ENCODE measurements around the gene COPS2. TPM values are rescaled to one million over a fixed set of nuclear protein-coding genes. Genes with fewer than 3 reads are reported as not detected.
"Not testable (repeated sequence)": the region's sequence is repeated elsewhere in the genome, so short reads cannot be mapped to it uniquely, and the experiment has no call there.

Gene COPS2
- total RNA-seq (2014; rRNA removed; shearing (Covaris generic)) = 70.1 and 86.5 TPM in 2 replicates

DNA sequence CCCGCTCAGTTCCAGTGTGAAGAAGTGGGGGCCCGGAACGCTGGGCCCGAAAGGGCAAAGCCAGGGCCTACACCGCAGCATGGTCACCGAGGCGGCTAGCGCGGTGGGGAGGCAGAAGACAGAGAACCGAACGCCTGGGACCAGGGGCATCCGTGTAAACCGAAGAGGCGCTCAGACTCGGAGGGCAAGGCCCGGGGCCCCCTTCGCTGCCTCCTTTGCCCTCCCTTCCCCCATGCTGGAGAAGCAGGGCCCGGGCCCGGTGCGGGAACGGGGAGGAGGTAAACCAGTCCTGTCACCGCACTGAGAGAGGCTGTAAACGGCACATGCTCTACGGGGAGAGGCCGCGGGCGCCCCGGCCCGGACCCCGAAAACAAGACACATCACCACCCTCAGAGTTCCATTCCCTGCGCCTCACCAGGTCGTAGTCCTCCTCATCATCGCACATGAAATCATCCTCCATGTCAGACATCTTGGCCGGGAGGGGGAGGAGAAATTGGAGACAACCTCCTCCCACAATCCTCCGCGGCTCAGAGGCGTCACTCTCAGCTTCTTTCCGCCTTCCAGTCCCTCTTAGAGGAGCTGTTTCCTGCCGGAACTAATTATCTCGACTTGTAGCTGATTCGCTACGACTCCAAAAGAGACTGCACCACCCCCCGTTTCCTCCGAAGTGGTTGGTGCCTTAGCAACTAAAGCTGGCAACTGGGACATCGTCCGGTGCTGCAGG, at the start of gene COPS2:
Gene COPS2 (minus strand): TSS at position 490 of the 724 bp plus-strand sequence. CDS start 21 bp downstream, at position 469.
- DNase-seq (ENCODE audit: low read depth) = peak; percentile 99

- DNase-seq (ENCODE audit: low read depth) = no peak
These were observed 44.9 kb upstream of the COPS2 start for GRCh38 chr15:49200347-49200746.

GRCh38 chr15:49199666-49200065, 44.3 kb upstream of the COPS2 start:
- no peak for DNase-seq (ENCODE audit: low read depth)

- no peak for DNase-seq (ENCODE audit: low read depth)
These were observed 41.5 kb upstream of the COPS2 start for GRCh38 chr15:49196856-49197255.

DNA sequence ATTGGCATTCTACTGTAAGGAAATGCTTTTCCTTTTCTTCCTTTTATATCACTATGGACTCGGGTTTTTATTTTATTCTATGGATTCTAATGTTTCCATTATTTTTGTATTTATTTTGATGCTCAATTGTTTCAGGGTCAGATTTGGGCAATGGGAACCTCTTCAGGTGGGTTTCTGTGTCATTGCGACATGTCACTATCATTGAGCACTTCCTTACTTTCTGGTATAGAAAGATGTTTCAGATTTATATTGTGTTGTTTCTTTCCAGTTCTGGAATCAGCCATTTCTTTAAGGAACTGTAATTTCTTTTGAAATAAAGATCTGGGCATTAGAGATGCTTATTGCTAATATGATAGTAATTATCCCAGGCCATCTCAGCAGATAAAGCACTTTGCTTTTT, 36.5 kb upstream of the COPS2 start:
- DNase-seq (ENCODE audit: low read depth) = no peak

DNA sequence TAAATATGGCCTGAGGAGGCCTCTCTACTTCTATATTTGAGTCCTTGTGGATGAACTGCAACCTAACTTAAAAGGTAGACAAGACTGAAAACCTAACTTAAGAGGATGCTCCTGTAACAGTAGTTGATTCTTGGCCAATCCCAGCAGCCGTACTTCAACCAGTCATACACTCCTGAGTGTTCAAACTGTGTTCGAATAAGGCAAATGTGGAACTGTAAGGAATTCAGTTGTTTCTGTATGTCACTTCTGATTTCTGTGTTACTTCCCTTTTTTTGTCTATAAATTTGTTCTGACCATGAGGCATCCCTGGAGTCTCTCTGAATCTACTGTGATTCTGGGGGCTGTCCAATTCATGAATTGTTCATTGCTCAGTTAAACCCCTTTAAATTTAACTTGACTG, 35.2 kb upstream of the COPS2 start:
- DNase-seq (ENCODE audit: low read depth) = no peak

DNA sequence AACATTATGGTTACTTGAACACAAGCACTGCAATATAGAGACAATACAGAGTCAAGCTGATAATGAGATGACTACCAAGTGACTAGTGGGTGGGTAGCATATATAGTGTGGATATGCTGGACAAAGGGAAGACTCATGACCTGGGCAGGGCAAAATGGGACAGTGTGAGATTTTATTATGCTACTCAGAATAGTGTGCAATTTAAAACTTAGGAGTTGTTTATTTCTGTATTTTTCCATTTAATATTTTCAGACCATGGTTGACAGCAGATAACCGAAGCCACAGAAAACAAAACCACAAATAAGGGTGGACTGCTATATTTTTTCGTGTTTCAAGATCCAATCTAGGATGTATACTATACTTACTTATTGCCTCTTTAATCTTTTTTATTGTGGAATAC, 34.2 kb upstream of the COPS2 start:
- no peak for DNase-seq (ENCODE audit: low read depth)

GRCh38 chr15:49188933-49189332, 33.5 kb upstream of the COPS2 start:
- DNase-seq (ENCODE audit: low read depth) = no peak

DNA sequence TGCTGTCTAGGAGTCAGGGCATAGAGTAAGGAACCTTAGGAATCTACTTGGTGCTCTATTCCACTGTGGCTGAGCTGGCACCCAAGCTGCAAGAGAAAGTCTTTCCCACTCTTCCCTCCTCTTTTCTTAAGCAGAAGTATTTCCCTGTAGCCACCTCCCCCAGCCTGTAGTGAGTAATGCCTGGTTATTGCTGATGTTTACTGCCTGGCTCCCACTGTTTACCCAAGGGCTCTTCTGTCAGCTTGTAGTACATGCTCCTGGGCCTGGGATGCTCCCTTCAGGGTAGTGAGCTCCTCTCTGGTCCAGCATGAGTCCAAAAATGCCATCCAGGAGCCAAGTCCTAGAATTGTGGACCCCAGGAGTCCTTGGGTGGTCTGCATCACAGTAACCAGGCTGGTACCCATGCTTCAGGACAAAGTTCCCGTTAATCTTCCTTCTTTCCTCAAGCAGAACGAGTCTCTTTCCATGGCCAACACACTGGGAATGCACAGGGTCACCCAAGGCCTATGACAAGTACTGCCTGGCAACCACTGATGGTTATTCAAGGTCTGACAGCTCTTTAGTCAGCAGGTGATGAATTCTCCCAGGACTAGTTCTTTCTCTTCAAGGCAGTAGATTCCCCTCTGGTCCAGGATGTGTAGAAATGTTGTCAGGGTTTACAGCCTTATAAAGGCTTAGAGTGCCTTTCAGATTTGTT, 32.3 kb upstream of the COPS2 start:
- no peak for DNase-seq (ENCODE audit: low read depth)

DNA sequence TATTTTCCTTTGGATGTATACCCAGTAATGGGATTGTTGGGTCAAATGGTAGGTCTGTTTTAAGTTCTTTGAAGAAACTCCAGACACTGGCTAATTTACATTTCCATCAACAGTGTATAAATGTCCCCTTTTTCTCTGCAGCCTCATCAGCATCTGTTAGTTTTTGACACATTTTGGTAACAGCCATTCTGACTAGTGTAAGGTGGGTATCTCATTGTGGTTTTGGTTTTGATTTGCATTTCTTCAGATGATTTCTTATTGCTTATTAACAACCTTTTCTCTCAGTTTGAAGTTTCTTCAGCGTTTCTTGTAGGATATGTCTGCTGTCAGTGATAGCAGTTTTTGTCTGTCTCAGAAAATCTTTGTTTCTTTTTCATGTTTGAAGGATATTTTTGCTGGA, 30.1 kb upstream of the COPS2 start:
- no peak for DNase-seq (ENCODE audit: low read depth)

- DNase-seq (ENCODE audit: low read depth) = not testable (repeated sequence)
These were observed 28.3 kb upstream of the COPS2 start for GRCh38 chr15:49183741-49184140.

DNA sequence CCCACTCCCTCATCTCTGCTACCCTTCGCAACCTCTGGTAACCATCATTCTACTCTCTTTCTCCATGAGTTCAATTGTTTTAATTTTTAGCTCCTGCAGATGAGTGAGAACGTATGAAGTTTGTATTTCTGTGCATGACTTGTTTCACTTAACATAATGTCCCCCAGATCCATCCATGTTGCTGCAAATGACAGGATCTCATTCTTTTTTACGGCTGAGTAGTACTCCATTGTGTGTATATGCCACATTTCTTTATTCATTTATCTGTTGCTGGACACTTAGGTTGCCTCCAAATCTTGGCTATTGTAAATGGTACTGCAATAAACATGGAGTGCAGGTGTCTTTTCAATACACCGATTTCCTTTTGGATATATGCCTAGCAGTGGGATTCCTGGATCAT, 26.7 kb upstream of the COPS2 start:
- DNase-seq (ENCODE audit: low read depth) = no peak

DNA sequence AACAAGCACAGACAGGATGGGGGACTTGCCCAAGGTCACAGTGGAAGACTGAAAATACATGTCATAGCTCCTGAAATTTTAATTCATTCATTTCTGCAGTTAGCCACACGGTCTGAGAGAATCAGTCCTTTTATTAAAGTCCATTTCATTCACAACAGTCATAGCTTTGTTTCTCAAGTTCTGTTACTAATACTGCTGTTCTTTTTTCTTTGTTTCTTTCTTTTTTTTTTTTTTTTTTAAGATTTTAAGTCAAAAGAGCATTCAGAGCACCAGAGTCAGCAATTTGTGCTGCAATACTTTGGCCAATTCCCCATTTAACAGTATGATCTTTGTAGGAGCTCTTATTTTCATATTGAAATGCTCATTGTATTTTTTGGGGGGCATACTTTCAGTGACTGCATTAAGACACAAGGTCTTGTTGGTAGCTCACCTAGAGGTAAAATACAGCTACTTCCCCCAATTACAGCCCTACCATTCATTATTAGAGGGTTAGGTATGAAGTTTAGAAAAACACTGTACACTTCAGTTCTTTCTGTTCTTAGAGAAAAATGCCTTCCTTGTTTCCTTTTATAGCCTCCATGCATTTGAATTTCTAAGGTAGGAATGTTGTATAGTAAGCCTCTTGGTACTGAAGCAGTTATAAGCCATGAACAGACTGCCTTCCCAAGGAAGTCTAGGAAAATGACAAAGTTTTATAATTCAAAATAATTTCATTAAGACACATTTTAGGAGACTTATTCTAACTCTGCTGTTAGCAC, 24.2 kb upstream of the COPS2 start:
- no peak for DNase-seq (ENCODE audit: low read depth)

DNA sequence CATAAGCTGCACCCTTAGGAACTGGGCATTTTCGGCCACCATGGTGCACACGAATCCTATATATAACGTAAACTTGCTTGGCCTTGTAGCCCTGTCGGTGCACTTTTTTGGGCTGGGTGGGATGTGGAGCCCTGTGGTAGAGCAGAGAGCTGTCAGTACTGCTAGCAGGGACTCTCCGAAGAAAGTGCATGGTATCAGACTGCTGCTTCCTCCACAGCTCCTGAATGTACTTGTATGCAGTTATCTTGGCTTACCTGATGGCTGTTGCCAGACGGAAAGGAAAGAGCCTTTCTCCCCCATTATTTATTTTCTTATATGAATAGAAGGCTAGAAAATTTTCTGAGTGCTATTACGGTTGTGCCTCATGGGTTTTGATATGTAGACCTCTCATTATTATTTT, 23.1 kb upstream of the COPS2 start:
- DNase-seq (ENCODE audit: low read depth) = no peak

- not testable (repeated sequence) for DNase-seq (ENCODE audit: low read depth)
These were observed 20.4 kb upstream of the COPS2 start for GRCh38 chr15:49175582-49176397.

- DNase-seq (ENCODE audit: low read depth) = no peak
These were observed 19.5 kb upstream of the COPS2 start for GRCh38 chr15:49174902-49175301.

- DNase-seq (ENCODE audit: low read depth) = no peak
These were observed 16.4 kb upstream of the COPS2 start for GRCh38 chr15:49171790-49172189.

- DNase-seq (ENCODE audit: low read depth) = peak; percentile 86
These were observed 14.6 kb upstream of the COPS2 start, which contains the start of gene GALK2 for GRCh38 chr15:49169880-49170597. Gene GALK2, plus strand, starts transcription at chr15:49170247. Its CDS starts 76 bp downstream, at chr15:49170323.

DNA sequence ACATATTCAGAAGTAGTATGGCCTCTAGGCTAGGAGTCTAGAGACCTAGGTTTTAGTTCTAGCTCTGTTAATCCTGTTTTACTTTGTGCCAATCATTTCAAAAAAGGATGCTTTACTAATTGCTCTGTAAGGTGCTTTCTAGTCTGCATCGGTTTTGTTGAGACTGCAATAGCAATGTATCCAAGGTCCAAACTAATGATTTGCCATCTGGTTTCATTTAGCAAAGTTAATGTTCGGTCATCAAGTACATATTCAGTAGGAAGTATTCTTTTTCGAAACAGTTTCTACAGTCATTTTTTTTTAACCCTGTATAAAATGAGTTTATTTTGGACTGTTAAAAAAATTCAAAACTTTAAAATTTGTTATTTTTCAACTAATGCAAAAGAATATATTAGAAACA, 12.6 kb upstream of the COPS2 start:
- no peak for DNase-seq (ENCODE audit: low read depth)

GRCh38 chr15:49164865-49165264, 9.5 kb upstream of the COPS2 start:
- no peak for DNase-seq (ENCODE audit: low read depth)

DNA sequence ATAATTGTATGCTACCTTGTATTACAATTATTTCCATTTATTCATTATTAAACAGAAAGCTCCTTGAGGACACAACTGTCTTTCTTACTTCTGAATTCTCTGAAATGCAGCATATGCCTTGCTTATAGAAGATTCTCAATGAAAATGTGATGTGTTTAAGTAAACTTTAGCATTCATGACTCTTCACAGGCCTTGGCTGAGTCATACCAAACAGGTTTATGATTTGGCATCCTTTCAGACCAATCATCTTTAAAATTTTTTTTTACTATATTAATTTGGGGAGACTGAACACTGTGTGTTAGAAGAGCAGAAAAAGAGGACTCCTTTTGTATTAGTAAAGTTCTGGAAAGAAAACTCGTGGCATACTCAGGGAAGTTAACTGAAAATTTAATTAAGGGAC, 8.3 kb upstream of the COPS2 start:
- no peak for DNase-seq (ENCODE audit: low read depth)
